ENCODE measurements around the gene RGS6. TPM values are rescaled to one million over a fixed set of nuclear protein-coding genes. Genes with fewer than 3 reads are reported as not detected.

RGS6 gene
- total RNA-seq, 1 experiment from 2014 or later = not detected

DNA sequence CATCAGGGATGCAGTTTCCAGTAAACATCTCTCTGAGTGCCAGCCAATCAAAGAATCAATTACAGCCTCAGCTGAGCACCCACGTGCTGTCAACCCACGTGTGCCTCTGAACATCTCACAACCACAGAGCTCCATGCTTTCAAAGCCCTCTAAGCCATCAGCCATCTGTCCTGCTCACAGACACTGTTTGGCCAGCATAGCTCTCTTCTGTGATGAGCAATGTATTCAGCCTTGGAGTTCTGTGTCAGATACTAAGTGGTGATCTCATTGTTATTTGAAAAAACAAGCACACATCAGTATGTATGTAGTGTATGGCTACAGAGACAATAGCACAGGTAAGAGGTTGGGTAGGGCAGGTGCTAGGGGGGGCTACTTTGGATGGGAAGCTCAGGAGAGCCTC lies 94.3 kb downstream of the RGS6 start:
- no TSS peak for BruUV-seq (replicated peaks)
- H3K9me3 Mint-ChIP-seq (ENCODE audit: low read depth, unreplicated experiment) = no peaks in the 10 kb centered on the region
- peaks cover 9% of the 10 kb centered on the region for H3K4me1 Mint-ChIP-seq (ENCODE audit: low read depth, unreplicated experiment)
- no peak for DNase-seq
- intact Hi-C loops (cut with micrococcal nuclease; ENCODE audit: unreplicated experiment) = no loop called here
- no peak overlapping the region for H3K27ac Mint-ChIP-seq (ENCODE audit: unreplicated experiment)
- H3K4me3 Mint-ChIP-seq (ENCODE audit: low read depth, unreplicated experiment) = no peak overlapping the region
- peaks cover 32% of the 10 kb centered on the region for H3K27me3 Mint-ChIP-seq (ENCODE audit: unreplicated experiment)
- TF ChIP-seq, protein P1, sequence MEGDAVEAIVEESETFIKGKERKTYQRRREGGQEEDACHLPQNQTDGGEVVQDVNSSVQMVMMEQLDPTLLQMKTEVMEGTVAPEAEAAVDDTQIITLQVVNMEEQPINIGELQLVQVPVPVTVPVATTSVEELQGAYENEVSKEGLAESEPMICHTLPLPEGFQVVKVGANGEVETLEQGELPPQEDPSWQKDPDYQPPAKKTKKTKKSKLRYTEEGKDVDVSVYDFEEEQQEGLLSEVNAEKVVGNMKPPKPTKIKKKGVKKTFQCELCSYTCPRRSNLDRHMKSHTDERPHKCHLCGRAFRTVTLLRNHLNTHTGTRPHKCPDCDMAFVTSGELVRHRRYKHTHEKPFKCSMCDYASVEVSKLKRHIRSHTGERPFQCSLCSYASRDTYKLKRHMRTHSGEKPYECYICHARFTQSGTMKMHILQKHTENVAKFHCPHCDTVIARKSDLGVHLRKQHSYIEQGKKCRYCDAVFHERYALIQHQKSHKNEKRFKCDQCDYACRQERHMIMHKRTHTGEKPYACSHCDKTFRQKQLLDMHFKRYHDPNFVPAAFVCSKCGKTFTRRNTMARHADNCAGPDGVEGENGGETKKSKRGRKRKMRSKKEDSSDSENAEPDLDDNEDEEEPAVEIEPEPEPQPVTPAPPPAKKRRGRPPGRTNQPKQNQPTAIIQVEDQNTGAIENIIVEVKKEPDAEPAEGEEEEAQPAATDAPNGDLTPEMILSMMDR (IDR thresholded peaks at IDR 0.05; ENCODE audit: unreplicated experiment) = no peak
- H3K36me3 Mint-ChIP-seq (ENCODE audit: insufficient read depth, unreplicated experiment) = no peaks in the 10 kb centered on the region
- CTCF ChIA-PET = no interaction called here

- no peak overlapping the region for H3K27ac Mint-ChIP-seq (ENCODE audit: unreplicated experiment)
- TF ChIP-seq, protein P1 (IDR thresholded peaks at IDR 0.05; ENCODE audit: unreplicated experiment) = no peak
- DNase-seq = no peak
- no peak overlapping the region for H3K4me3 Mint-ChIP-seq (ENCODE audit: low read depth, unreplicated experiment)
- peaks cover 9% of the 10 kb centered on the region for H3K4me1 Mint-ChIP-seq (ENCODE audit: low read depth, unreplicated experiment)
- H3K9me3 Mint-ChIP-seq (ENCODE audit: low read depth, unreplicated experiment) = no peaks in the 10 kb centered on the region
- no peaks in the 10 kb centered on the region for H3K36me3 Mint-ChIP-seq (ENCODE audit: insufficient read depth, unreplicated experiment)
- CTCF ChIA-PET = no interaction called here
- H3K27me3 Mint-ChIP-seq (ENCODE audit: unreplicated experiment) = peaks cover 32% of the 10 kb centered on the region
- BruUV-seq (replicated peaks) = no TSS peak
- intact Hi-C loops (cut with micrococcal nuclease; ENCODE audit: unreplicated experiment) = no loop called here
Observed at GRCh38 chr14:72027061-72027460, 94.8 kb downstream of the RGS6 start.

GRCh38 chr14:72033365-72033764 lies 101.1 kb downstream of the RGS6 start:
- Mint-ChIP-seq H3K9me3 (ENCODE audit: low read depth, unreplicated experiment) (no peaks in the 10 kb centered on the region), H3K36me3 (ENCODE audit: insufficient read depth, unreplicated experiment) (no peaks in the 10 kb centered on the region), H3K4me1 (ENCODE audit: low read depth, unreplicated experiment) (no peaks in the 10 kb centered on the region), H3K4me3 (ENCODE audit: low read depth, unreplicated experiment) (no peak overlapping the region), H3K27ac (ENCODE audit: unreplicated experiment) (no peak overlapping the region), H3K27me3 (ENCODE audit: unreplicated experiment) (peaks cover 10% of the 10 kb centered on the region)
- CTCF ChIA-PET = no interaction called here
- intact Hi-C loops (cut with micrococcal nuclease; ENCODE audit: unreplicated experiment) = no loop called here
- BruUV-seq (replicated peaks) = no TSS peak
- TF ChIP-seq, protein P1 (IDR thresholded peaks at IDR 0.05; ENCODE audit: unreplicated experiment) = no peak
- no peak for DNase-seq

GRCh38 chr14:72040528-72040927 lies 108.3 kb downstream of the RGS6 start:
- intact Hi-C loops (cut with micrococcal nuclease; ENCODE audit: unreplicated experiment) = no loop called here
- CTCF ChIA-PET = no interaction called here

More at GRCh38 chr14:72040528-72040927, 108.3 kb downstream of the RGS6 start:
- Mint-ChIP-seq H3K4me1 (ENCODE audit: low read depth, unreplicated experiment) (no peaks in the 10 kb centered on the region), H3K4me3 (ENCODE audit: low read depth, unreplicated experiment) (no peak overlapping the region), H3K27me3 (ENCODE audit: unreplicated experiment) (peaks cover 28% of the 10 kb centered on the region), H3K27ac (ENCODE audit: unreplicated experiment) (no peak overlapping the region), H3K9me3 (ENCODE audit: low read depth, unreplicated experiment) (peaks cover 2% of the 10 kb centered on the region), H3K36me3 (ENCODE audit: insufficient read depth, unreplicated experiment) (no peaks in the 10 kb centered on the region)
- TF ChIP-seq, protein P1 (IDR thresholded peaks at IDR 0.05; ENCODE audit: unreplicated experiment) = no peak
- BruUV-seq (replicated peaks) = no TSS peak
- DNase-seq = no peak
